ENCODE measurements around the gene CUL7. TPM values are rescaled to one million over a fixed set of nuclear protein-coding genes. Genes with fewer than 3 reads are reported as not detected.

The CUL7 gene
- total and polyA plus RNA-seq, 9 of the 15 experiments (the other 6 are each of a cell fraction or from before 2014, with no cell fraction given) = 0.44 to 20.1 (median 8.6) TPM

DNA sequence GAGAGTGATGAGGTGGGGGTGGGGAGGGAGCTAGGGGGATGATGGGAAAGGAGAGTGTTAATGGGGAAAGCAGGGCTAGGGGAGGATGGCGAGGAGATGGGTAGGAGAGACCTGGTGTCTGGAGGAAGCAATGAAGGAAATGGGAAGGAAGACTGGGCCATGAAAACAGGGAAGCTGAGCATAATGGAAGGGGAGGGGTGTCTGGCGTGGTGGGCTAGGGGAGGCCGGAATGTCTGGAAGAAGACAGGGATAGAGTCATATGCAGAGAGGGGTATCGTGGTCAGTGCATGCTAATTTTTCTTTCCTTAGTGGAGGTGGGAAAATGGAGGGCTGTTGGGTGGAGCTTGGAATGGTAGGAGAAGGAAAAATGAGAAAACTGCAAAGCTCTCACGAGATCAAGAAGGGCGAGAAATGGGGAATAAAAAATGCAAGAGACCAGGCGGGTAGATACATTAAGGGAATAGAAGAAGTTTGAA, 39.2 kb downstream of the CUL7 start (continued):
- TF ChIP-seq, protein P1, sequence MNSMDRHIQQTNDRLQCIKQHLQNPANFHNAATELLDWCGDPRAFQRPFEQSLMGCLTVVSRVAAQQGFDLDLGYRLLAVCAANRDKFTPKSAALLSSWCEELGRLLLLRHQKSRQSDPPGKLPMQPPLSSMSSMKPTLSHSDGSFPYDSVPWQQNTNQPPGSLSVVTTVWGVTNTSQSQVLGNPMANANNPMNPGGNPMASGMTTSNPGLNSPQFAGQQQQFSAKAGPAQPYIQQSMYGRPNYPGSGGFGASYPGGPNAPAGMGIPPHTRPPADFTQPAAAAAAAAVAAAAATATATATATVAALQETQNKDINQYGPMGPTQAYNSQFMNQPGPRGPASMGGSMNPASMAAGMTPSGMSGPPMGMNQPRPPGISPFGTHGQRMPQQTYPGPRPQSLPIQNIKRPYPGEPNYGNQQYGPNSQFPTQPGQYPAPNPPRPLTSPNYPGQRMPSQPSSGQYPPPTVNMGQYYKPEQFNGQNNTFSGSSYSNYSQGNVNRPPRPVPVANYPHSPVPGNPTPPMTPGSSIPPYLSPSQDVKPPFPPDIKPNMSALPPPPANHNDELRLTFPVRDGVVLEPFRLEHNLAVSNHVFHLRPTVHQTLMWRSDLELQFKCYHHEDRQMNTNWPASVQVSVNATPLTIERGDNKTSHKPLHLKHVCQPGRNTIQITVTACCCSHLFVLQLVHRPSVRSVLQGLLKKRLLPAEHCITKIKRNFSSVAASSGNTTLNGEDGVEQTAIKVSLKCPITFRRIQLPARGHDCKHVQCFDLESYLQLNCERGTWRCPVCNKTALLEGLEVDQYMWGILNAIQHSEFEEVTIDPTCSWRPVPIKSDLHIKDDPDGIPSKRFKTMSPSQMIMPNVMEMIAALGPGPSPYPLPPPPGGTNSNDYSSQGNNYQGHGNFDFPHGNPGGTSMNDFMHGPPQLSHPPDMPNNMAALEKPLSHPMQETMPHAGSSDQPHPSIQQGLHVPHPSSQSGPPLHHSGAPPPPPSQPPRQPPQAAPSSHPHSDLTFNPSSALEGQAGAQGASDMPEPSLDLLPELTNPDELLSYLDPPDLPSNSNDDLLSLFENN (IDR thresholded peaks at IDR 0.05; ENCODE audit: low read depth in 2 of 2, low read length in 2 of 2) = no peak
- TF ChIP-seq ZNF780A (CRISPR knock-in tag; IDR thresholded peaks at IDR 0.05) = no peak
- TF ChIP-seq, protein P2, sequence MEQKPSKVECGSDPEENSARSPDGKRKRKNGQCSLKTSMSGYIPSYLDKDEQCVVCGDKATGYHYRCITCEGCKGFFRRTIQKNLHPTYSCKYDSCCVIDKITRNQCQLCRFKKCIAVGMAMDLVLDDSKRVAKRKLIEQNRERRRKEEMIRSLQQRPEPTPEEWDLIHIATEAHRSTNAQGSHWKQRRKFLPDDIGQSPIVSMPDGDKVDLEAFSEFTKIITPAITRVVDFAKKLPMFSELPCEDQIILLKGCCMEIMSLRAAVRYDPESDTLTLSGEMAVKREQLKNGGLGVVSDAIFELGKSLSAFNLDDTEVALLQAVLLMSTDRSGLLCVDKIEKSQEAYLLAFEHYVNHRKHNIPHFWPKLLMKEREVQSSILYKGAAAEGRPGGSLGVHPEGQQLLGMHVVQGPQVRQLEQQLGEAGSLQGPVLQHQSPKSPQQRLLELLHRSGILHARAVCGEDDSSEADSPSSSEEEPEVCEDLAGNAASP (IDR thresholded peaks at IDR 0.05) = no peak
- TF ChIP-seq TAF1 (IDR thresholded peaks at IDR 0.05; ENCODE audit: control insufficient read depth, extremely low read depth, insufficient read depth, low read length, severe bottlenecking) = no peak
- TF ChIP-seq, protein P3, sequence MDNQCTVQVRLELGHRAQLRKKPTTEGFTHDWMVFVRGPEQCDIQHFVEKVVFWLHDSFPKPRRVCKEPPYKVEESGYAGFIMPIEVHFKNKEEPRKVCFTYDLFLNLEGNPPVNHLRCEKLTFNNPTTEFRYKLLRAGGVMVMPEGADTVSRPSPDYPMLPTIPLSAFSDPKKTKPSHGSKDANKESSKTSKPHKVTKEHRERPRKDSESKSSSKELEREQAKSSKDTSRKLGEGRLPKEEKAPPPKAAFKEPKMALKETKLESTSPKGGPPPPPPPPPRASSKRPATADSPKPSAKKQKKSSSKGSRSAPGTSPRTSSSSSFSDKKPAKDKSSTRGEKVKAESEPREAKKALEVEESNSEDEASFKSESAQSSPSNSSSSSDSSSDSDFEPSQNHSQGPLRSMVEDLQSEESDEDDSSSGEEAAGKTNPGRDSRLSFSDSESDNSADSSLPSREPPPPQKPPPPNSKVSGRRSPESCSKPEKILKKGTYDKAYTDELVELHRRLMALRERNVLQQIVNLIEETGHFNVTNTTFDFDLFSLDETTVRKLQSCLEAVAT (IDR thresholded peaks at IDR 0.05) = peak; percentile 72 to 84; a peak in 2 of 4 replicates
- no peak for TF ChIP-seq RBFOX2 (IDR thresholded peaks at IDR 0.05; ENCODE audit: low read depth, low read length)
- no peak for TF ChIP-seq FOSL1 (tag; conservative IDR thresholded peaks at IDR 0.05)
- no peak for TF ChIP-seq GABPA (tag; conservative IDR thresholded peaks at IDR 0.05; ENCODE audit: low read depth)
- 0 out of 2 replicates have a peak, but pooled peaks have one; percentile 31 for TF ChIP-seq ZC3H8 (IDR thresholded peaks at IDR 0.05)
- TF ChIP-seq, protein P4, sequence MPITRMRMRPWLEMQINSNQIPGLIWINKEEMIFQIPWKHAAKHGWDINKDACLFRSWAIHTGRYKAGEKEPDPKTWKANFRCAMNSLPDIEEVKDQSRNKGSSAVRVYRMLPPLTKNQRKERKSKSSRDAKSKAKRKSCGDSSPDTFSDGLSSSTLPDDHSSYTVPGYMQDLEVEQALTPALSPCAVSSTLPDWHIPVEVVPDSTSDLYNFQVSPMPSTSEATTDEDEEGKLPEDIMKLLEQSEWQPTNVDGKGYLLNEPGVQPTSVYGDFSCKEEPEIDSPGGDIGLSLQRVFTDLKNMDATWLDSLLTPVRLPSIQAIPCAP (CRISPR knock-in tag; IDR thresholded peaks at IDR 0.05; ENCODE audit: borderline replicate concordance) = no peak
- no peak for TF ChIP-seq ZNF584 (CRISPR knock-in tag; IDR thresholded peaks at IDR 0.05; ENCODE audit: low read depth)
- 0 out of 2 replicates have a peak, but pooled peaks have one; percentile 46 for TF ChIP-seq ZEB2 (IDR thresholded peaks at IDR 0.05)
- TF ChIP-seq, protein P5, sequence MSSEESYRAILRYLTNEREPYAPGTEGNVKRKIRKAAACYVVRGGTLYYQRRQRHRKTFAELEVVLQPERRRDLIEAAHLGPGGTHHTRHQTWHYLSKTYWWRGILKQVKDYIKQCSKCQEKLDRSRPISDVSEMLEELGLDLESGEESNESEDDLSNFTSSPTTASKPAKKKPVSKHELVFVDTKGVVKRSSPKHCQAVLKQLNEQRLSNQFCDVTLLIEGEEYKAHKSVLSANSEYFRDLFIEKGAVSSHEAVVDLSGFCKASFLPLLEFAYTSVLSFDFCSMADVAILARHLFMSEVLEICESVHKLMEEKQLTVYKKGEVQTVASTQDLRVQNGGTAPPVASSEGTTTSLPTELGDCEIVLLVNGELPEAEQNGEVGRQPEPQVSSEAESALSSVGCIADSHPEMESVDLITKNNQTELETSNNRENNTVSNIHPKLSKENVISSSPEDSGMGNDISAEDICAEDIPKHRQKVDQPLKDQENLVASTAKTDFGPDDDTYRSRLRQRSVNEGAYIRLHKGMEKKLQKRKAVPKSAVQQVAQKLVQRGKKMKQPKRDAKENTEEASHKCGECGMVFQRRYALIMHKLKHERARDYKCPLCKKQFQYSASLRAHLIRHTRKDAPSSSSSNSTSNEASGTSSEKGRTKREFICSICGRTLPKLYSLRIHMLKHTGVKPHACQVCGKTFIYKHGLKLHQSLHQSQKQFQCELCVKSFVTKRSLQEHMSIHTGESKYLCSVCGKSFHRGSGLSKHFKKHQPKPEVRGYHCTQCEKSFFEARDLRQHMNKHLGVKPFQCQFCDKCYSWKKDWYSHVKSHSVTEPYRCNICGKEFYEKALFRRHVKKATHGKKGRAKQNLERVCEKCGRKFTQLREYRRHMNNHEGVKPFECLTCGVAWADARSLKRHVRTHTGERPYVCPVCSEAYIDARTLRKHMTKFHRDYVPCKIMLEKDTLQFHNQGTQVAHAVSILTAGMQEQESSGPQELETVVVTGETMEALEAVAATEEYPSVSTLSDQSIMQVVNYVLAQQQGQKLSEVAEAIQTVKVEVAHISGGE (CRISPR knock-in tag; IDR thresholded peaks at IDR 0.05) = no peak
- peak; percentile 80 for TF ChIP-seq ARHGAP35 (IDR thresholded peaks at IDR 0.05; ENCODE audit: partially characterized antibody)
- no peak for TF ChIP-seq ZFX (CRISPR knock-in tag; IDR thresholded peaks at IDR 0.05)
